NCI-H1417 (cell line): ENCODE data around the gene TMSB4X.
A peak's percentile ranks its signal among the peaks of the same experiment; 100 is the strongest.
"Not testable (repeated sequence)": the region's sequence is repeated elsewhere in the genome, so short reads cannot be mapped to it uniquely, and the experiment has no call there.

ENCODE experiments used
- DNase-seq, 3 experiments: peaks; one replicate each; lab custom pipeline; 2025; lab: John Stamatoyannopoulos, UW

Gene TMSB4X

DNA sequence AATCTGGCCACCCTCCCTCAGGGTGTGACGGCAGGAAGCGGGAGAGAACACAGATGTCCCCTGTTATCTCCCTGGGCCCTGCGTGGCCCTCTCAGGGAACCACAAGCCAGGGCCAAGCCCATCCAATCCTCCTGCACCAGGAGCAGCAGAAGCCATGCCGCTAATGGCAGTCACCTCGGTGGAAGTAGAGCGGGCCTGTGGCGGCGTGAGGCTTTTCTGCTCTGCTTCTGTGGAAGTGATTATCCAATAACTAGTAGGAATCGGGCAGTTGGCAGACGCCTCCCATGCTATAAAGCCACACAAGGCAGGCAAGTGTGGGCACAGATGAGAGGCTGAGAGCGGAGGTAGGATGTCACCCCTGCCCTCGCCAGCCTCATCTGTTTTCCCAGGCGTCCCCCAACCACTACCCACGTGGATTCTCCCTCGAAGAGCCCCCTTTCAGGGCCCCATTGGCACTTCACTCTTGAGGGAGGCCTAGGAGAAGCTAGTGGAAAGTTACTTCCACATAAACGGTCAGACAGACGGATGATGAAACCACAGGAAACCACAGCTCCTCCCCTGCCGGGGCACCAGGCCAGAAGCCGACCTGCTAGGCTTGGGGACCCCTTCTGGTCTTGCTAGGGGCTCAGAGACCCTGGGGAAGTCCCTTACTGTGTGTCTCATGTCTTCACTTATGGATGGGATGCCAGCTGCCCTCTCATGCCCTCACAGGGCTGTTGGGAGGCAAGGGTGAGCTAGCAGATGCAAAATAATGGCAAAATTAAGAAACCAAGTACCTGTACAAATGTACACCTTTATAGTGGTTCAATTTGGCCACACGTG is 18.8 kb upstream of the TMSB4X start:
- no peak for DNase-seq

DNA sequence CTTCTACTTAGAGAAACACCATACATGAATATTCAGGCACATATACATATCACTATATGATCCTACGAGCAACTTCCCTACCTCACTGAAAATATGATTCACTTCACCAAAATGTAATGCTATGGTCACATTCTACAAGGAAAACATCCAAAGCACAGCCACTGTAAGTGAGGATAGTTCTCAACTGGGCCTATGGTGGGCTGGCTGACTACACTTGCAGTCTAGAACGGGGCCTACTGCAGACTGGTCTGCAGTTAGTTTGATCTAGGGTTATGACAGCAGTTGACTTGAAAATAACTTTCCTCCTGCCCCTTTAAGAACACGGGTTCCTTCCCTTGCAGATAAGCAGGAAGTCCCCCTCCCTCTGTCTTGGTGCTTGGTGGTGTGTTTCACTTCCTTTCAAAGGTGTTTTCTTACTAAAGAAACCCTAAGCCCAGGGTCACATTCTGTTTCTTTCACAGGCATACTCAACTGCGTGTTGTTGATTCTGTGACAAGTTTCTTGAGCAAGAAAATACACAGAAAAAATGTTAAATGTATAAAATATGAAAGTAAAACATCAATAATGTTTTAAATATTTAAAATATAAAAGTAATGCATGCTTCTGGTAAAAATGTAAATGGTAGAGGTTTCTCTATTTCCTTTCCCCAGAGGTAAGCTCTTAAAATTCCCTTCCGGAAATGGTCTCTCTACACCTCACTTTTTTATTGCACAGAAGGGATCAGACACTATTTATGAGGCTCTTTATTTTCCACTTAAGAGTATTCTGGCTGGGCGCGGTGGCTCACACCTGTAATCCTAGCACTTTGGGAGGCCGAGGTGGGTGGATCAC is 18.0 kb upstream of the TMSB4X start:
- DNase-seq, result no peak

GRCh38 chrX:12958059-12958458 is 16.9 kb upstream of the TMSB4X start:
- no peak for DNase-seq

DNA sequence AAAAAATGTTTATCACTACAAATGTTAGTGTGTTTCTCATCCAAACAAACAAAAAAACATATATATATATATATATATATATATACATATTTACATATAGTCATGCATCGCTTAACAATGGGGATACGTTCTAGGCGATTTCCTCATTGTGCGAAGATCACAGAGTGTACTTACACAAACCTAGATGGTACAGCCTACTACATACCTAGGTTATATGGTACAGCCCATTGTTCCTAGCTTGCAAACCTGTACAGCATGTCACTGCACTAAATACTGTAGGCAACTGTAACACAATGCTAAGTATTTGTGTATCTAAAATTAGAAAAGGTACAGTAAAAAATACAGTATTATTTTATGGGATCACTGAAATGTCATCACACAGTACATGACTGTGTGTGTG is 16.4 kb upstream of the TMSB4X start:
- DNase-seq, result no peak

GRCh38 chrX:12961196-12961718 is 13.7 kb upstream of the TMSB4X start:
- no peak for DNase-seq

DNA sequence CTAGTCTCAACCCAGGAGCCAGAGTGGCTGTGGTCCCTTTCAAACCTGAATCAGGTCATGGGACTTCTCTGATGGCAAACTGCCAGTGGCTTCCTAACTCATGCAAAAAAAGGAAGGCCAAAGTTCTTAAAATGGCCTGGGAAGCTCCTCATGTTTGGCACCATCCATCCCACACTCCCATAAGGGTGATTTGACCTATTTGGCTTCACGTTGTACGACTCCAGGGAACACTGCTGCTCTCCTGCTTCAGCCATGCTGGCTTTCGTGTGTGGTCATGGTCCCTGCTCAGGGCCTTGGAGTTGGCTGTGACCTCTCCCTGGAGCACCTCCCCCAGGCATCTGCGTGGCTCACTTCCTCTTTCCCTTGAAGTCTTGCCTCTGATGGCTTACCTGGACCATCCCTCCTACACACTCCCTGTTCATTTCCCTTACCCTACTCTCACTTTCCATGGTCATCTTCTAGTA is 12.8 kb upstream of the TMSB4X start:
- DNase-seq, result no peak

DNA sequence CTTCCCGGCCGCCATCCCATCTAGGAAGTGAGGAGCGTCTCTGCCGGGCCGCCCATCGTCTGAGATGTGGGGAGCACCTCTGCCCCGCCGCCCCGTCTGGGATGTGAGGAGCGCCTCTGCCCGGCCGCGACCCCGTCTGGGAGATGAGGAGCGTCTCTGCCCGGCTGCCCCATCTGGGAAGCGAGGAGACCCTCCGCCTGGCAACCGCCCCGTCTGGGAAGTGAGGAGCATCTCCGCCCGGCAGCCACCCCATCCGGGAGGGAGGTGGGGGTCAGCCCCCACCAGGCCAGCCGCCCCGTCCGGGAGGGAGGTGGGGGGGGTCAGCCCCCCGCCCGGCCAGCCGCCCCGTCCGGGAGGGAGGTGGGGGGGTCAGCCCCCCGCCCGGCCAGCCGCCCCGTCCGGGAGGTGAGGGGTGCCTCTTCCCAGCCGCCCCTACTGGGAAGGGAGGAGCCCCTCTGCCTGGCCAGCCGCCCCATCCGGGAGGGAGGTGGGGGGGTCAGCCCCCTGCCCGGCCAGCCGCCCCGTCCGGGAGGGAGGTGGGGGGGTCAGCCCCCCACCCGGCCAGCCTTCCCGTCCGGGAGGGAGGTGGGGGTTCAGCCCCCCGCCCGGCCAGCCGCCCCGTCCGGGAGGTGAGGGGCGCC is 11.6 kb upstream of the TMSB4X start:
- DNase-seq, result not testable (repeated sequence)

DNA sequence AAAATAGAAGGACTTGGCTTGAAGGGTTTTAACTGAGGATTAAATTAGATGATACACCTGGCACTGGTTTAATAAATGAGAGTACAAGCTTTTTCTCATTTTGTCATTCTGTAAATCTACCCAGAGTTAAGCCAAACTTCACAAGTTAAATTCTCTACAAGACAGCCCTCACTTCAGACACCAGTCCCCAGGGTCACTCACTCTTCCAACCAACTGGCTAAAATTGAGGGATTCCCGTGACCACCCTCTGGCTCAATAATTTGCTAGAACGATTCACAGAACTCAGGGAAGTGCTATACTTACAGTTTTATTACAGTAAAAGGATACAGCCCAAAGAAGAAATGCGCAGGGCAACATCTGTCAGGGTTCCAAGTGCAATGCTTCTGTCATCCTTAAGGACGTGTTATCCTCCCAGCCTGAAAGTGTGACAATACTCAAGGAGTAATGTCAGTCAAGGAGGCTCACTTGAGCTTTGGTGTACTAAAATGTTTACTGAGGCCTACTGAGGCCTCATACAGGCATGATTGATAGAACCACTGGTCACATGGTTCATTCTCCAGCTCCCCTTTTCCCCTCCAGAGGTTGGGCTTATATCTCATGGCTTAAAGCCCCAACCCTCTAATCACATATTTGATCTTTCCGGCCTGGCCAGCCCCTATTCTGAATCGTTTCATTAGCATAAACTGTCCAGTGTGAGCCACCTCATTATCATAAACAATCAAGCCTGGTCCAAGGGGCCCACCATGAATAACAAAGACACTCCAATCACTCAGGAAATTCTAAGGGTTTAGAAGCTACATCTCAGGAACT is 9.6 kb upstream of the TMSB4X start:
- no peak for DNase-seq

GRCh38 chrX:12966151-12966550 is 8.8 kb upstream of the TMSB4X start:
- no peak for DNase-seq

GRCh38 chrX:12967711-12968465 is 7.0 kb upstream of the TMSB4X start:
- no peak for DNase-seq

GRCh38 chrX:12970691-12971202 is 4.2 kb upstream of the TMSB4X start:
- DNase-seq, result peak in 2 of 3 experiments; percentile 26 to 59

DNA sequence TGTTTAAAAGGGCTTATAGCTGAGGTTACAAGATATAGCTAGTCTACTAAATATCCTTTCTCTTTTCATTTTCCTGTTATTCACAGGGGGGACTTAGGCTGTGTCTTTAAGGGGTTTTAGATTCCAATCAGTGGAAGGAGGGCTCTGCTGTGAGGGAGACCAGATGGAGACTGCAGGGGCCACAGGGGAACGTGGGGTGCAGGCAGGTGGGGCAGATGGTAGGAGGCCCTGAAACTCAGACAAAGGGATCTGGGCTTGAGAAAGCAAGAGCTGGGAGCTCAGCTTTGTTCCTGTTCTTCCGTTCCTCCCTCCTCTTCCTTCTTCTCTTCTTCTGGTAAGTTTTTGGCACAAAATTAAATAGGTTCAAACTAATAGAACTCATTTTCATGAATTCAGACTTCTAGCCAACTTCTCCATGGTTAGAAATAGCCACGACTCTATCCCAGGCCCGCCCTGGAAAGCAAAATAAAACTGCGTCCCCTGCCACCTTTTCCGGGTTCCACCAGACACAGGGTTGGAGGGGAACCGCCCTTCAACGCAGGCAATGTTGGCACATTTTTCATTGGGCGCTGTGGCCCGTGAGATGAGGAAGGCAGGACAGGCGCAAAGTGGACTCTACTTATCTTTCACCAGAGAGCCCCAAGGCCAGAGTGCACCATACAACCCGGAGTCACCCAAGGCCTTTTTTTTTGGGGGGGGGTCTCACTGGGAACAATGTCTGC is 3.5 kb upstream of the TMSB4X start:
- DNase-seq, result no peak

GRCh38 chrX:12972243-12972642 is 2.7 kb upstream of the TMSB4X start:
- no peak for DNase-seq

- DNase-seq, result no peak
Observed at GRCh38 chrX:12972878-12973560, 1.9 kb upstream of the TMSB4X start.

DNA sequence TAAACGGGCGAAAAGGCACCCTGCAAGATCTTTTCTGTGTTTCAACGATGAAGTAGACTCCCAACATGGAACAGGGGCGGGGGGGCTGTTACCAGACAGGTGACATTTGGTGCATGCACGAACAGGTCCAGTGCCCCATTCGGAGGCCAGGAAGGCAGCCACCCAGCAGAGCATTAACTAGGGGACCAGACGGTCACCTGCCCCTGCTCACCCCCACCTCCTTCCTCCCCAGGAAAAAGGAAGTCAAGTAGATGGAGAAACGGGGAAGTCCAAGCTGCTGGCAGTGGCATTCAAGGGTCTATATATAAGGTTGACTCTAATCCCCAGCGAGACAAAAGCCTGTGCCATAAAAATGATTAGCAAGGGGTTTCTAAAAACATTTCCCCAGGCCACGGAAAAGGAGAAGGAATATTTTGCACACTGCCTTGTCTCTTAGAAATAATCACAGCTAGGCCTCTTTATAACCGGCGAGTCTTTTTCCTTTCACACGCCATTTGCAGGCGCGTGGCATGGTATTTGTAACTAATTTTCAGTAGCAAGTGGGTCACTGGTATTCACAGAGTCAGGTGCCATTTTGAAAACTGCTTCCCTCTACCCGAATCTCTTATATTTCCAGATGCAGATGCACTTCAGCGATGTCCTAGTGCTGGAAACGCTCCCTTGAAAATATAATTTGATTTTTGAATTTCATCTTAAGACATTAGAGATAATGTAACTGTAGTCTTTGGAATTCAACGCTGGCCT is 1.2 kb upstream of the TMSB4X start:
- DNase-seq, result peak in 1 of 3 experiments; percentile 59

- DNase-seq, result peak in 2 of 3 experiments; percentile 80 to 89
Observed at GRCh38 chrX:12974305-12974795, 560 bp upstream of the TMSB4X start.

- DNase-seq, result no peak
Observed at GRCh38 chrX:12975670-12975965, 708 bp downstream of the TMSB4X start.

DNA sequence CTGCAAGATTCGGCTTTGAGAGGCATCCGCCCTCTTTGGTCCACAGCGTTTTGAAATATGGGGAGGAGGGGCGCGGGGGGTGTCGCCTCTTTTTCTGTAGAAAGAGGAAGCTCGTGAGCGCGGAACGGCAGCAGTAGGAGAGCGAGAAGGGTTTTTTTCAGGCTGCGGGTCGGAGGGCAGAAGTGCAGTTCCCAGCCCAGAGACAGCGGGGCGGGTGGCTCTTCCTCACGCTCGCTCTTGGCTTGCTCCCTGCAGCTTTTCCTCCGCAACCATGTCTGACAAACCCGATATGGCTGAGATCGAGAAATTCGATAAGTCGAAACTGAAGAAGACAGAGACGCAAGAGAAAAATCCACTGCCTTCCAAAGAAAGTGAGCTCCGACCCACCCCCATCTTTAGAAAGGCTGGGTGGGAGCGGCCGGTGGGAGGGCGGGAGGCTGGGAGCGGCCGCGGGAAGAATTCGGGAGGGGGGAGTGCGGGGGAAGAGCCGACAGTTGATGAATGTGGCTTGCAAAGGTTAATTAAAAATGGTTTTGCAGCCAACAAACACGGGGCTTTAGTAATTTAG is 1.2 kb downstream of the TMSB4X start:
- peak in 2 of 3 experiments; percentile 76 to 90 for DNase-seq
